ENCODE data around the gene RPL28.

The RPL28 gene

DNA sequence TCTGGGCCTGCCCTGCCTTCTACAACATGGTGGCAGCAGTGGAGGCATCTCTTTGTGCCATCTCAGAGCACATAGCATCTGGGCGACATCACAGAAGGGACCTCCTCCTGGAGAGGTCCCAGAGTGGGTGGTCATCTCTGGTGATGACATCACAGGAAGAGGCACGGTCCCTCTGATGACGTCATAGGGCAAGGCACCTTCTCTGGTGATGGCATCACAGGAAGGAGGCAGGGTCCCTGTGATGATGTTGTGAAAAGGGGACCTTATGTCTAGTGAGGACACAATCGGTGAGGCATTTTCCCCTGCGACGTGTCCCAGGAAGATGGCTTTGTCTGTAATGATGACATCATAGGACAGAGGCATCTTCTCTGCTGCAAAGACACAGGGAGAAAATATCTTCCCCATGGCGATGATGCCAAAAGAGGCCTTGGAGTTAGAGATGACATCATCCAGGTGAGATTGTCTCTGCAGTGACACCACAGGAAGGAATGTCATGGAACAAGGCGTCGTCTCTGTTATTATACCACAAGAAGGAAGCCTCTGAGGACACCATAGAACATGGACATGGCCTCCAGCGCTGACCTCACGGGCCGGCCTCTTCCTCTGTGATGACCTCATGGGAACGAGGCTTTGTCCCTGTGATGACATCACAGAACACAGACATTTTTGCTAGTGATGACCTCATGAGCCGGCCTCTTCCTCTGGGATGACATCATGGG is 46.7 kb downstream of the RPL28 start:
- in situ Hi-C loops (cut with MboI; ENCODE audit: low sequenced_read_pairs, unreplicated experiment): no loop called here
- TF ChIP-seq, protein P1, sequence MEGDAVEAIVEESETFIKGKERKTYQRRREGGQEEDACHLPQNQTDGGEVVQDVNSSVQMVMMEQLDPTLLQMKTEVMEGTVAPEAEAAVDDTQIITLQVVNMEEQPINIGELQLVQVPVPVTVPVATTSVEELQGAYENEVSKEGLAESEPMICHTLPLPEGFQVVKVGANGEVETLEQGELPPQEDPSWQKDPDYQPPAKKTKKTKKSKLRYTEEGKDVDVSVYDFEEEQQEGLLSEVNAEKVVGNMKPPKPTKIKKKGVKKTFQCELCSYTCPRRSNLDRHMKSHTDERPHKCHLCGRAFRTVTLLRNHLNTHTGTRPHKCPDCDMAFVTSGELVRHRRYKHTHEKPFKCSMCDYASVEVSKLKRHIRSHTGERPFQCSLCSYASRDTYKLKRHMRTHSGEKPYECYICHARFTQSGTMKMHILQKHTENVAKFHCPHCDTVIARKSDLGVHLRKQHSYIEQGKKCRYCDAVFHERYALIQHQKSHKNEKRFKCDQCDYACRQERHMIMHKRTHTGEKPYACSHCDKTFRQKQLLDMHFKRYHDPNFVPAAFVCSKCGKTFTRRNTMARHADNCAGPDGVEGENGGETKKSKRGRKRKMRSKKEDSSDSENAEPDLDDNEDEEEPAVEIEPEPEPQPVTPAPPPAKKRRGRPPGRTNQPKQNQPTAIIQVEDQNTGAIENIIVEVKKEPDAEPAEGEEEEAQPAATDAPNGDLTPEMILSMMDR (IDR thresholded peaks at IDR 0.05; ENCODE audit: borderline replicate concordance, control extremely low read depth, extremely low read depth, insufficient read depth, missing control alignments): no peak
- no peak for DNase-seq (ENCODE audit: low spot score)

DNA sequence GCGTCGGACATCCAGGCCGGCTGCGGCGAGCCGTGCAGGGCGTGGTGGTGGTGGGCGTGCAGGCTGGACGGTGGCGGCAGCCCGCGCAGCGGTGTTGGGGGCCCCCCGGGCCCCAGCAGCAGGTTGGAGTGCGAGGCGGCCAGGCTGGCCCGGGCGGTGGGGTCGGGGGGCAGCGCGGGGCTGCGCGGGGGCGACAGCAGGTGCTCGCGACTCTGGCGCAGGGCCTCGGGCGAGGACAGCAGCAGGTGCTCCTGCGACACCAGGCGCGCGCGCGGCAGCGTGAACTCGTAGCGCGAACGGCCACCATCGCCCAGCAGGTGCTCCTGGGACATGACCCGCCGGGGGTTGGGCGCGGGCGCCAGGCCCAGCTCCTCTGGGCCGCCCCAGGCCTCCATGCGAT is 47.6 kb downstream of the RPL28 start:
- in situ Hi-C loops (cut with MboI; ENCODE audit: low sequenced_read_pairs, unreplicated experiment): no loop called here
- no peak for DNase-seq (ENCODE audit: low spot score)
- TF ChIP-seq, protein P1 (IDR thresholded peaks at IDR 0.05; ENCODE audit: borderline replicate concordance, control extremely low read depth, extremely low read depth, insufficient read depth, missing control alignments): no peak

DNA sequence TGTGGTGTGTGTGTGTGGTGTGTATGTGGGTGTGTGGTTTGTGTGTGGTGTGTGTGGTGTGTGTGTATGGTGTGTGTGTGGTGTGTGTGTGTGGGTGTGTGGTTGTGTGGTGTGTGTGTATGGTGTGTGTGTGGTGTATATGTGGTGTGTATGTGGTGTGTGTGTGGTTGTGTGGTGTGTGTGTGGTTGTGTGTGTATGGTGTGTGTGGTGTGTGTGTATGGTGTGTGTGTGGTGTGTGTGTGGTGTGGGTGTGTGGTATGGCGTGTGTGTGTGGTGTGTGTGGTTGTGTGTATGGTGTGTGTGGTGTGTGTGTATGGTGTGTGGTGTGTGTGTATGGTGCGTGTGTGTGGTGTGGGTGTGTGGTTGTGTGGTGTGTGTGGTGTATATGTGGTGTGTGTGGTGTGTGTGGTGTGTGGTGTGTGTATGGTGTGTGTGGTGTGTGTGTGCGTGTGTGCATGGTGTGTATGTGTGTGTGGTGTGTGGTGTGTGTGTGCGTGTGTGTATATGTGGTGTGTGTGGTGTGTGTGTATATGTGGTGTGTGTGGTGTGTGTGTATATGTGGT is 48.7 kb downstream of the RPL28 start:
- in situ Hi-C loops (cut with MboI; ENCODE audit: low sequenced_read_pairs, unreplicated experiment): no loop called here
- no peak for DNase-seq (ENCODE audit: low spot score)
- TF ChIP-seq, protein P1 (IDR thresholded peaks at IDR 0.05; ENCODE audit: borderline replicate concordance, control extremely low read depth, extremely low read depth, insufficient read depth, missing control alignments): no peak

DNA sequence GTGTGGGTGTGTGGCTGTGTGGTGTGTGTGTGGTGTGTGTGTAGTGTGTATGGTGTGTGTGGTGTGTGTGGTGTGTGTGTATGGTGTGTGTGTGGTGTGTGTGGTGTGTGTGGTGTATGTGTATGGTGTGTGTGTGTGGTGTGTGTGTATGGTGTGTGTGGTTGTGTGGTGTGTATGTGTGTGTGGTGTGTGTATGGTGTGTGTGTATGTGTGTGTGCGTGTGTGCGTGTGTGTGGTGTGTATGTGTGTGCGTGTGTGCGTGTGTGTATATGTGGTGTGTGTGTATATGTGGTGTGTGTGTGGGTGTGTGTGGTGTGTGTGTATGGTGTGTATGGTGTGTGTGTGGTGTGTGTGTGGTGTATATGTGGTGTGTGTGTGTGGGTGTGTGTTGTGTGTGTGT is 49.3 kb downstream of the RPL28 start:
- in situ Hi-C loops (cut with MboI; ENCODE audit: low sequenced_read_pairs, unreplicated experiment): no loop called here
- TF ChIP-seq, protein P1 (IDR thresholded peaks at IDR 0.05; ENCODE audit: borderline replicate concordance, control extremely low read depth, extremely low read depth, insufficient read depth, missing control alignments): no peak
- no peak for DNase-seq (ENCODE audit: low spot score)

DNA sequence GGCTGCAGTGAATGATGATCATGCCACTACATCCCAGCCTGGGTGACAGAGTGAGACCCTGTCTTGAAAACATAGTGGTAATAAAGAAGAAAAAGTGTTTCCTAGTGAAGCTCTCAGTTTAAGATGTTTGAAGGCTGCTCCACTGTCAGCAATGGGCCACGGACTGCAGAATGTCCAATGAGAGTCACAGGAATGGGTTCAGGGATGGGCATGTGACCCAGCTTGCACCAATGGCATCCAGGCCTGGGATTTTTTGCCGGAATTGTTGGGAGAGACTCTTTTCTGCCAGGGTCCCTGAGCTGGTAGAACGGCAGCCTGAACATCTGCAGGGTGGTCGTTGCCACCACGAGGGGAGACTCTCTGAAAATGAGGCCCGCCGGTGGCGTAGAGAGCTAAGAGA is 51.1 kb downstream of the RPL28 start:
- no peak for DNase-seq (ENCODE audit: low spot score)
- in situ Hi-C loops (cut with MboI; ENCODE audit: low sequenced_read_pairs, unreplicated experiment): no loop called here
- TF ChIP-seq, protein P1 (IDR thresholded peaks at IDR 0.05; ENCODE audit: borderline replicate concordance, control extremely low read depth, extremely low read depth, insufficient read depth, missing control alignments): no peak

DNA sequence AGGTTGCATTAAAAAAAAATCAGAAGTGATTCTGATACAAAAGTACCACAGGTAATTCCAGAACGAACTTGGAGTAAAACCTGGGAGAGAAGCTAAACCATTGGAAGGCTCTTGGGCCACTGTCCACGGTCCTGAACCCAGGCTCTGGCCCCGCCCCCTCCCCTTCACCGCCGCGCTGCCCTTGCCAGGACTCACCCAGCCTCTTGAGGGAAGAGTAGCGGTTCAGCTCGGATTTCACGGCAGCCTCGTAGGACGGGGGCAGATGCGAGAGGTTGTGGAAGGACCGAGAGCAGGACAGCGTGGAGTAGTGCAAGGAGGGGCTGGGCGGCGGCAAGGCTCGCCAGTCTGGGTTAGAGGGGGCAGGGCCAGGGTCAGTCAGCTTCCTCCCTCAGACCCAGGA is 51.7 kb downstream of the RPL28 start:
- TF ChIP-seq, protein P1 (IDR thresholded peaks at IDR 0.05; ENCODE audit: borderline replicate concordance, control extremely low read depth, extremely low read depth, insufficient read depth, missing control alignments): no peak
- no peak for DNase-seq (ENCODE audit: low spot score)
- in situ Hi-C loops (cut with MboI; ENCODE audit: low sequenced_read_pairs, unreplicated experiment): no loop called here
